Upper lobe of left lung (tissue), 4 donors: ENCODE measurements around the gene TEX19.

ENCODE experiments used
- EP300 ChIP-seq, 4 donors: sonication (generic); formaldehyde crosslinking; IDR thresholded peaks; one replicate each; pipeline ENCODE4 v1.5.1; 2017; ENCODE audit warnings: antibody characterized with exemption in 4 of 4, control low read depth in 2 of 4
- POLR2A ChIP-seq, 4 donors: fragments of 450-650 bp; IDR thresholded peaks; one replicate each; pipeline ENCODE4 v1.5.1; 2016 to 2017; ENCODE audit warnings: antibody characterized with exemption in 4 of 4, mild to moderate bottlenecking in 2 of 4
- POLR2AphosphoS5 ChIP-seq, 2 donors: sonication (generic); formaldehyde crosslinking; IDR thresholded peaks; one replicate each; pipeline ENCODE4 v1.5.1; 2017; ENCODE audit warnings: antibody characterized with exemption in 2 of 2
- TF ChIP-seq, protein P1 (sequence below), 6 experiments: fragments of 450-650 bp in 4 of 6; fragments of 200-600 bp in 2 of 6; sonication (generic) in 2 of 6; IDR thresholded peaks; one replicate each; pipeline ENCODE4 v1.5.1; 2016 to 2019; ENCODE audit warnings: antibody characterized with exemption in 6 of 6

DNA sequence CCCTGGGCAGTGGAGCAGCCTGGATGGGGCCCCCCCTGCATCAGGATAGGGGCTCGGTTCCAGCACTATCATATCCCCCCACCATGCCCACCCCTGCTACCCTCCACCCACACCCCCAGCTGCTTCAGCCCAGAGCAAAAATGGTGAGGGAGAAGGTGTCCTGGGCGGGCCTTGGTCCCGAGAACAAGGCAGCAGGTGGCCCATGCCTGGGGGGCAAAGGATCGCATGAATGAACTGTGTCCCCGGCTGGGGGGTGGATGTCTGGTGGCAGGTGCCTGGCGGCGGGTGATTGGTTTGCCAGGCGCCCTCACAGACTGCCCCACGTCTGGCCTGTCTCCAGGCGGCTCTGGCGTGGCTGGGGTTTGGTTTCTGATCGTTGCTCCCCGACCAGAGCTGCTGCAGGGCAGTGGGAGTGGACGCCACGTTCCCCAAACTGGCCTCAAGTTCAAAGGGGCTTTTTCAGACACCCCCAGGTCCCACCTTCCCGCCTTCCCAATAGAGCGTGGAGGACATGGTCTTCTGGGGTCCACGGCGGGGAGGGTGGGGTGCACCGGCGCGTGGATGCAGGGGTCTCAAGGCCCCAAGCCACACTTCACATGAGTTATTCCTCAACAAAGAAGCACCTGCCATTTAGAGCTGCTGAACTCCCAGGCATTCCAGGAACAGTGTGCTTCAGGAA is 25.1 kb downstream of the TEX19 start:
- TF ChIP-seq, protein P1, sequence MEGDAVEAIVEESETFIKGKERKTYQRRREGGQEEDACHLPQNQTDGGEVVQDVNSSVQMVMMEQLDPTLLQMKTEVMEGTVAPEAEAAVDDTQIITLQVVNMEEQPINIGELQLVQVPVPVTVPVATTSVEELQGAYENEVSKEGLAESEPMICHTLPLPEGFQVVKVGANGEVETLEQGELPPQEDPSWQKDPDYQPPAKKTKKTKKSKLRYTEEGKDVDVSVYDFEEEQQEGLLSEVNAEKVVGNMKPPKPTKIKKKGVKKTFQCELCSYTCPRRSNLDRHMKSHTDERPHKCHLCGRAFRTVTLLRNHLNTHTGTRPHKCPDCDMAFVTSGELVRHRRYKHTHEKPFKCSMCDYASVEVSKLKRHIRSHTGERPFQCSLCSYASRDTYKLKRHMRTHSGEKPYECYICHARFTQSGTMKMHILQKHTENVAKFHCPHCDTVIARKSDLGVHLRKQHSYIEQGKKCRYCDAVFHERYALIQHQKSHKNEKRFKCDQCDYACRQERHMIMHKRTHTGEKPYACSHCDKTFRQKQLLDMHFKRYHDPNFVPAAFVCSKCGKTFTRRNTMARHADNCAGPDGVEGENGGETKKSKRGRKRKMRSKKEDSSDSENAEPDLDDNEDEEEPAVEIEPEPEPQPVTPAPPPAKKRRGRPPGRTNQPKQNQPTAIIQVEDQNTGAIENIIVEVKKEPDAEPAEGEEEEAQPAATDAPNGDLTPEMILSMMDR (IDR thresholded peaks at IDR 0.05), result no peak
- TF ChIP-seq POLR2AphosphoS5 (IDR thresholded peaks at IDR 0.05), result no peak
- TF ChIP-seq POLR2A (IDR thresholded peaks at IDR 0.05), result no peak
- TF ChIP-seq EP300 (IDR thresholded peaks at IDR 0.05), result no peak
